ENCODE results near the gene NF1. TPM values are rescaled to one million over a fixed set of nuclear protein-coding genes. Genes with fewer than 3 reads are reported as not detected.

Gene NF1
- total RNA-seq, 4 donors from 2014 or later: 41.7 to 69.9 (median 54.4) TPM

- no peaks in the 10 kb centered on the region for H3K27me3 ChIP-seq
- TF ChIP-seq POLR2A (IDR thresholded peaks at IDR 0.05) (no peak), EP300 (IDR thresholded peaks at IDR 0.05) (no peak), POLR2AphosphoS5 (IDR thresholded peaks at IDR 0.05) (no peak), CTCF (IDR thresholded peaks at IDR 0.05) (no peak)
- WGBS, 2 donors (ENCODE audit: low coverage in 1 of 2): 60 to 82% methylated on average over 1 of the region's 1 CpG
- H3K4me3 ChIP-seq: no peak overlapping the region
- ATAC-seq: no peak
- H3K36me3 ChIP-seq: no peaks in the 10 kb centered on the region
- no peaks in the 10 kb centered on the region for H3K9me3 ChIP-seq
- H3K27ac ChIP-seq: no peak overlapping the region
- H3K4me1 ChIP-seq: no peaks in the 10 kb centered on the region
Observed at GRCh38 chr17:31295489-31295871, 200.7 kb downstream of the NF1 start.

- Histone ChIP-seq H3K4me3 (no peak overlapping the region), H3K36me3 (no peaks in the 10 kb centered on the region), H3K27me3 (no peaks in the 10 kb centered on the region), H3K9me3 (no peaks in the 10 kb centered on the region), H3K4me1 (no peaks in the 10 kb centered on the region), H3K27ac (no peak overlapping the region)
- ATAC-seq: no peak
- no peak for TF ChIP-seq POLR2AphosphoS5 (IDR thresholded peaks at IDR 0.05)
- no peak for TF ChIP-seq POLR2A (IDR thresholded peaks at IDR 0.05)
- no peak for TF ChIP-seq EP300 (IDR thresholded peaks at IDR 0.05)
- TF ChIP-seq CTCF (IDR thresholded peaks at IDR 0.05): no peak
- 77 to 86% methylated on average over 2 of the region's 2 CpGs for WGBS, 2 donors (ENCODE audit: low coverage in 1 of 2)
Observed at GRCh38 chr17:31296142-31296541, 201.4 kb downstream of the NF1 start.

- 83 to 87% methylated on average over 3 to 7 of the region's 7 CpGs for WGBS, 2 donors (ENCODE audit: low coverage in 1 of 2)
- no peak for TF ChIP-seq POLR2AphosphoS5 (IDR thresholded peaks at IDR 0.05)
- no peak for TF ChIP-seq POLR2A (IDR thresholded peaks at IDR 0.05)
- no peak for TF ChIP-seq CTCF (IDR thresholded peaks at IDR 0.05)
- no peak for TF ChIP-seq EP300 (IDR thresholded peaks at IDR 0.05)
- no peak for ATAC-seq
- no peaks in the 10 kb centered on the region for H3K27me3 ChIP-seq
- H3K4me1 ChIP-seq: no peaks in the 10 kb centered on the region
- no peaks in the 10 kb centered on the region for H3K36me3 ChIP-seq
- H3K4me3 ChIP-seq: no peak within 1 kb of the TSS
- H3K27ac ChIP-seq: no peak within 1 kb of the TSS
- no peaks in the 10 kb centered on the region for H3K9me3 ChIP-seq
Observed at GRCh38 chr17:31297090-31297489, 202.3 kb downstream of the NF1 start, which contains the start of gene OMG. OMG (minus strand) TSS chr17:31297239; CDS start chr17:31296331, 908 bp downstream.

- no peak overlapping the region for H3K27ac ChIP-seq
- no peak for ATAC-seq
Observed at GRCh38 chr17:31299624-31300023, 204.8 kb downstream of the NF1 start.

More at GRCh38 chr17:31299624-31300023, 204.8 kb downstream of the NF1 start:
- no peaks in the 10 kb centered on the region for H3K36me3 ChIP-seq
- TF ChIP-seq POLR2AphosphoS5 (IDR thresholded peaks at IDR 0.05): no peak
- no peak for TF ChIP-seq EP300 (IDR thresholded peaks at IDR 0.05)
- TF ChIP-seq CTCF (IDR thresholded peaks at IDR 0.05): no peak
- no peak for TF ChIP-seq POLR2A (IDR thresholded peaks at IDR 0.05)
- no peak overlapping the region for H3K4me3 ChIP-seq
- H3K9me3 ChIP-seq: no peaks in the 10 kb centered on the region
- no peaks in the 10 kb centered on the region for H3K27me3 ChIP-seq
- H3K4me1 ChIP-seq: no peaks in the 10 kb centered on the region

All from gastroesophageal sphincter (tissue), 4 donors.